Spleen (tissue), 7 donors: ENCODE data around the gene LMF1.

Source experiments
- CTCF ChIP-seq, 11 experiments: fragments of 200-600 bp in 7 of 11; fragments of 450-650 bp in 4 of 11; sonication (generic) in 4 of 11; IDR thresholded peaks in 8 of 11; conservative IDR thresholded peaks in 3 of 11; 1 replicate in 7 of 11; 2 replicates in 4 of 11; pipeline versions ENCODE4 v1.4.0 to v1.8.0; 2016 to 2021; ENCODE audit warnings: antibody characterized with exemption in 11 of 11, inconsistent platforms in 4 of 11, mild to moderate bottlenecking in 1 of 11
- POLR2A ChIP-seq, 3 donors: fragments of 450-650 bp; IDR thresholded peaks; one replicate each; pipeline ENCODE4 v1.5.1; 2017; ENCODE audit warnings: antibody characterized with exemption in 3 of 3, mild to moderate bottlenecking in 1 of 3
- POLR2AphosphoS5 ChIP-seq, 3 donors: sonication (generic); formaldehyde crosslinking; IDR thresholded peaks; one replicate each; pipeline ENCODE4 v1.5.1; 2017; ENCODE audit warnings: antibody characterized with exemption in 3 of 3
- donor health status: DM: no; HTN: no; CAD: no; lungs with moderate emphysema.
- donor health status: DM: no; HTN: no; CAD: no.
- donor health status: DM: no; HTN: no; CAD: no.

DNA sequence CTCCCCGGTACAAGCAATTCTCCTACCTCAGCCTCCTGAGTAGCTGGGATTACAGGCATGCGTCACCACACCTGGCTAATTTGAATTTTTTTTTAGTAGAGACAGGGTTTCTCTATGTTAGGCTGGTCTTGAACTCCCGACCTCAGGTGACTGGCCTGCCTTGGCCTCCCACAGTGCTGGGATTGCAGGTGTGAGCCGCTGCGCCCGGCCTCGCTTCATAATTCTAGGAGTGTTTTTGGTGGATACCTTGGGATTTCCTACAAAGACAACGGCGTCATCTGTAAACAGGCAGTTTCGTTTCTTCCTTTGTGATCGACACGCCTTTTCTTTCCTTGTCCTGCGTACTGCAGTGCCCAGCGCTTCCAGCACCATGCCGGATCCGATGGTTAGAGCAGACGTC lies 109.3 kb downstream of the LMF1 start:
- TF ChIP-seq CTCF (IDR thresholded peaks at IDR 0.05 in 8 of 11, conservative IDR thresholded peaks at IDR 0.05 in 3 of 11) (no peak), POLR2A (IDR thresholded peaks at IDR 0.05) (no peak), POLR2AphosphoS5 (IDR thresholded peaks at IDR 0.05) (no peak)
